Head of caudate nucleus (tissue), 42 donors: ENCODE data around the gene OR2AK2.

Experiments
- DNase-seq, 42 donors: peaks; one replicate each; pipeline versions ENCODE4 v3.0.0 to v3.0.0-alpha.2; 2020 to 2021; ENCODE audit warnings: mixed read lengths in 7 of 42
- intact Hi-C: fragments of 100-400 bp; cut with DNase I; formaldehyde crosslinking; loops from one replicate; pipeline ENCODE4 v1.15.0; 2022

Gene OR2AK2

DNA sequence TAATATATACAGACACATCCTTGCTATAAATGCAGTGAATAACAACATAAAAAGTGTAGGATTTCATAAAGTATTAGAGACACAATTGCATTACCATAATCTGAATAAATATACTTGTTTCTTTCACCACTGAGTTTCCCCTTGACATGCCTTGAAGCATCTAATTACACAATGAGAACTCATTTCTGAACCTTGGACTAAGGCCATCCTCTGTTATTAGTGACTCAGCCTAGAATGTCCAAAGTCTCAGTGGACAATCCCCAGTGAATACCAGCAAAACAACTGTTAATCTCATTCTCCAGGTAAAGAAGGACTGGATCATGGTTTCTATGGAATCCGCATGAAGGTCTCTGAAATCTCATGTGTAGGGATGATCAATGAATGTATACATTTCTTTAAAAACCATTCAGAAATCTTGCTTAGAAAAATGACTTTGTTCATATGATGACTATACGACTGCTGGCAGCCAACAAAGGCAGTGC, 48.2 kb downstream of the OR2AK2 start, which contains the start of gene OR2L5:
Gene OR2L5, plus strand, starts transcription at position 432 of the 482 bp plus-strand sequence. CDS start 8,288 bp downstream, outside the sequence.
- intact Hi-C loops = no loop called here

DNA sequence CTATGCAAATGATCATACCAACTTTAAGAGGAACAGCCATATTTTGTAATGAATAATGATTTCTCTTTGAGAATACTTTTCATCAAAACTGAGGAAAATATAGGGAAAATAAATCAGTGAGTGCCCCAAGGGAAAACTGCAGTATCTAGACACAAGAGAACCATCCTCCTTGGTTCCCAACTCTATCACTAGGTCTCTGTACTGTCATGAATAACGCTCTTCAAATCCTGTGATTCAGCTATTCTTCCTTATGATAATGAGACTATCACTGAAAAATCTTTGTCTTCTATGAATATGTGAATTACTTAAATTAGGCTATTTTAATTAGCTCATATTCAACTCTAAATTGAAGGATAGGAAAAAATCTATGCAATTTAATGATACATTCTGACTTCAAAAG, 50.8 kb downstream of the OR2AK2 start:
- no peak for DNase-seq
- intact Hi-C loops = no loop called here

More for the DNA sequence above, 48.2 kb downstream of the OR2AK2 start, which contains the start of gene OR2L5:
- DNase-seq = peak in 2 of 42 donors; percentile 2 to 7
